ENCODE measurements around the gene KPNA5.
"Not testable (repeated sequence)": the region's sequence is repeated elsewhere in the genome, so short reads cannot be mapped to it uniquely, and the experiment has no call there.

KPNA5 gene

GRCh38 chr6:116691154-116691553 lies 10.1 kb downstream of the KPNA5 start:
- no peak for TF ChIP-seq MAX (IDR thresholded peaks at IDR 0.05; ENCODE audit: low read depth, low read length)
- TF ChIP-seq CTCF (IDR thresholded peaks at IDR 0.05; ENCODE audit: low read depth, low read length): no peak
- no peak for TF ChIP-seq MYC (IDR thresholded peaks at IDR 0.05; ENCODE audit: low read depth, low read length)
- TF ChIP-seq POLR2A (IDR thresholded peaks at IDR 0.05; ENCODE audit: extremely low read depth, insufficient read length): no peak
- no peak overlapping the region for H3K4me3 ChIP-seq (ENCODE audit: low read depth, low read length)
- no peak for DNase-seq (ENCODE audit: low read depth)

- not testable (repeated sequence) for DNase-seq (ENCODE audit: low read depth)
Observed at GRCh38 chr6:116692873-116693272, 11.9 kb downstream of the KPNA5 start.

GRCh38 chr6:116693275-116693674 lies 12.3 kb downstream of the KPNA5 start:
- not testable (repeated sequence) for DNase-seq (ENCODE audit: low read depth); H3K4me3 ChIP-seq (ENCODE audit: low read depth, low read length)

More at GRCh38 chr6:116692873-116693272, 11.9 kb downstream of the KPNA5 start:
- not testable (repeated sequence) for H3K4me3 ChIP-seq (ENCODE audit: low read depth, low read length)

- TF ChIP-seq POLR2A (IDR thresholded peaks at IDR 0.05; ENCODE audit: extremely low read depth, insufficient read length) (no peak), MAX (IDR thresholded peaks at IDR 0.05; ENCODE audit: low read depth, low read length) (no peak), MYC (IDR thresholded peaks at IDR 0.05; ENCODE audit: low read depth, low read length) (no peak), CTCF (IDR thresholded peaks at IDR 0.05; ENCODE audit: low read depth, low read length) (no peak)
- DNase-seq (ENCODE audit: low read depth): no peak
- no peak overlapping the region for H3K4me3 ChIP-seq (ENCODE audit: low read depth, low read length)
Observed at GRCh38 chr6:116695401-116695800, 14.4 kb downstream of the KPNA5 start.

GRCh38 chr6:116697480-116697879 lies 16.5 kb downstream of the KPNA5 start:
- TF ChIP-seq CTCF (IDR thresholded peaks at IDR 0.05; ENCODE audit: low read depth, low read length) (no peak), POLR2A (IDR thresholded peaks at IDR 0.05; ENCODE audit: extremely low read depth, insufficient read length) (no peak), MAX (IDR thresholded peaks at IDR 0.05; ENCODE audit: low read depth, low read length) (no peak), MYC (IDR thresholded peaks at IDR 0.05; ENCODE audit: low read depth, low read length) (no peak)
- no peak overlapping the region for H3K4me3 ChIP-seq (ENCODE audit: low read depth, low read length)
- DNase-seq (ENCODE audit: low read depth): peak; percentile 22

GRCh38 chr6:116703888-116704287 lies 22.9 kb downstream of the KPNA5 start:
- H3K4me3 ChIP-seq (ENCODE audit: low read depth, low read length); DNase-seq (ENCODE audit: low read depth): not testable (repeated sequence)

- no peak overlapping the region for H3K4me3 ChIP-seq (ENCODE audit: low read depth, low read length)
- no peak for TF ChIP-seq MAX (IDR thresholded peaks at IDR 0.05; ENCODE audit: low read depth, low read length)
- no peak for TF ChIP-seq CTCF (IDR thresholded peaks at IDR 0.05; ENCODE audit: low read depth, low read length)
- TF ChIP-seq MYC (IDR thresholded peaks at IDR 0.05; ENCODE audit: low read depth, low read length): no peak
- TF ChIP-seq POLR2A (IDR thresholded peaks at IDR 0.05; ENCODE audit: extremely low read depth, insufficient read length): no peak
Observed at GRCh38 chr6:116705917-116706316, 24.9 kb downstream of the KPNA5 start.

GRCh38 chr6:116714296-116714695 lies 33.3 kb downstream of the KPNA5 start:
- no peak overlapping the region for H3K4me3 ChIP-seq (ENCODE audit: low read depth, low read length)
- DNase-seq (ENCODE audit: low read depth): no peak
- TF ChIP-seq MYC (IDR thresholded peaks at IDR 0.05; ENCODE audit: low read depth, low read length) (no peak), CTCF (IDR thresholded peaks at IDR 0.05; ENCODE audit: low read depth, low read length) (no peak), POLR2A (IDR thresholded peaks at IDR 0.05; ENCODE audit: extremely low read depth, insufficient read length) (no peak), MAX (IDR thresholded peaks at IDR 0.05; ENCODE audit: low read depth, low read length) (no peak)

More at GRCh38 chr6:116705917-116706316, 24.9 kb downstream of the KPNA5 start:
- no peak for DNase-seq (ENCODE audit: low read depth)

Data from NB4 (cell line).